GM21786 (cell line): ENCODE data around the gene PRR5L.

ENCODE experiments used
- ATAC-seq: cut with Tn5 transposase; IDR thresholded peaks from one replicate; pipeline ENCODE4 v1.9.1; 2021; ENCODE audit not compliant: unreplicated experiment

Gene PRR5L

GRCh38 chr11:36278531-36279282 lies 17.4 kb upstream of the PRR5L start:
- no peak for ATAC-seq

GRCh38 chr11:36280531-36280930 lies 15.6 kb upstream of the PRR5L start:
- ATAC-seq, result no peak

GRCh38 chr11:36281850-36282249 lies 14.2 kb upstream of the PRR5L start:
- ATAC-seq, result no peak

GRCh38 chr11:36282926-36283325 lies 13.2 kb upstream of the PRR5L start:
- ATAC-seq, result no peak

- ATAC-seq, result no peak
Measured at GRCh38 chr11:36288442-36289225, 7.5 kb upstream of the PRR5L start.

- ATAC-seq, result peak; percentile 99
Measured at GRCh38 chr11:36289226-36289852, 6.7 kb upstream of the PRR5L start, which contains the start of gene COMMD9. Gene COMMD9, minus strand, starts transcription at chr11:36289424. Its CDS starts 12 bp downstream, at chr11:36289412.

GRCh38 chr11:36292311-36292722 lies 3.8 kb upstream of the PRR5L start:
- no peak for ATAC-seq

GRCh38 chr11:36296884-36297543 lies 926 bp downstream of the PRR5L start:
- no peak for ATAC-seq

GRCh38 chr11:36300650-36301049 lies 4.6 kb downstream of the PRR5L start:
- ATAC-seq, result no peak

GRCh38 chr11:36304351-36304750 lies 8.3 kb downstream of the PRR5L start:
- no peak for ATAC-seq

GRCh38 chr11:36305047-36305446 lies 9.0 kb downstream of the PRR5L start:
- ATAC-seq, result no peak

GRCh38 chr11:36306888-36307287 lies 10.8 kb downstream of the PRR5L start:
- ATAC-seq, result no peak

- no peak for ATAC-seq
Measured at GRCh38 chr11:36308577-36308976, 12.5 kb downstream of the PRR5L start.

- no peak for ATAC-seq
Measured at GRCh38 chr11:36309779-36310178, 13.7 kb downstream of the PRR5L start.

- no peak for ATAC-seq
Measured at GRCh38 chr11:36311926-36312595, 16.0 kb downstream of the PRR5L start.

- ATAC-seq, result no peak
Measured at GRCh38 chr11:36312611-36313472, 16.8 kb downstream of the PRR5L start.

GRCh38 chr11:36313750-36314433 lies 17.8 kb downstream of the PRR5L start:
- ATAC-seq, result peak; percentile 73

- no peak for ATAC-seq
Measured at GRCh38 chr11:36314434-36314767, 18.3 kb downstream of the PRR5L start.

GRCh38 chr11:36316049-36316448 lies 20.0 kb downstream of the PRR5L start:
- ATAC-seq, result no peak
